GM18511 (cell line): ENCODE measurements around the gene SUSD1.
A peak's percentile ranks its signal among the peaks of the same experiment; 100 is the strongest.
"Not testable (repeated sequence)": the region's sequence is repeated elsewhere in the genome, so short reads cannot be mapped to it uniquely, and the experiment has no call there.

Experiments used
- ATAC-seq: cut with Tn5 transposase; IDR thresholded peaks from one replicate; pipeline ENCODE4 v1.9.1; 2021; ENCODE audit warnings: mild to moderate bottlenecking, moderate library complexity; ENCODE audit not compliant: unreplicated experiment

SUSD1 gene

DNA sequence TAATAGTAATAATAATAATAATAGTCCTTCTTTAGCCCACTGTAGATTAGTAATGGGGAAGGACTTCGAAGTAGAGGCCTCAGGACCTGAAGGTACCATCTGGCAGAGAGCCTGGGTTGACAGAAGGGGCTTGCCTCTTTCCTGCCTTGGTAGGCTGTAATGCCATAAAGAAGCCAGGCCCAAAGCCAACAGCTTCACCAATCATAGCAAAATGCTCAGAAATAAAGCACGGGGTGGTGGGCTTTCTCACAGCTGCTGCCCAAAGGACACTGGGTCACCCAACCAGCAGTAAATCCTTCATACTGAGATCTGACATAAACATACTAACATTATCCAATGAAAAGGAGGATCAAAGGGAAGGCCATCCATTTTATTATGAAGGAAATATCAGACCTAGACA lies 70.7 kb downstream of the SUSD1 start:
- ATAC-seq: no peak

DNA sequence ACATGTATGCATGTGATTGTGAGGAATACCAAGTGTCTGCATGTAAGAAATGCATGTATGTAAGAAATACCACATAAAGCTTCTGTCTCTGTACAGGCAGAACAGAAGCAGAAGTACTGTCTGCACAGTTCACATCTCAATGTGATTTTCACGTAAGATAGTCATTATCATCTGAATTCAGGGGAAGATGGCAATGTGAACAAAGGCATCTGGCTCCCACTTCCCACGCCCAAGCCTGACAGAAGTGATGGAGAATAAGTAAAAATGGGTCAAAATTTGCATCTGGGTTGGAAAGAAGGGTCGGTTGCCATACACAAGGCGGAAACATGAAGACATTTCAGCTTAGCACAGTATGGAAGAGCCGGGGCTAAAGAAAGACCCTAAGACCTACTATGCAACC lies 71.7 kb downstream of the SUSD1 start:
- ATAC-seq: no peak

DNA sequence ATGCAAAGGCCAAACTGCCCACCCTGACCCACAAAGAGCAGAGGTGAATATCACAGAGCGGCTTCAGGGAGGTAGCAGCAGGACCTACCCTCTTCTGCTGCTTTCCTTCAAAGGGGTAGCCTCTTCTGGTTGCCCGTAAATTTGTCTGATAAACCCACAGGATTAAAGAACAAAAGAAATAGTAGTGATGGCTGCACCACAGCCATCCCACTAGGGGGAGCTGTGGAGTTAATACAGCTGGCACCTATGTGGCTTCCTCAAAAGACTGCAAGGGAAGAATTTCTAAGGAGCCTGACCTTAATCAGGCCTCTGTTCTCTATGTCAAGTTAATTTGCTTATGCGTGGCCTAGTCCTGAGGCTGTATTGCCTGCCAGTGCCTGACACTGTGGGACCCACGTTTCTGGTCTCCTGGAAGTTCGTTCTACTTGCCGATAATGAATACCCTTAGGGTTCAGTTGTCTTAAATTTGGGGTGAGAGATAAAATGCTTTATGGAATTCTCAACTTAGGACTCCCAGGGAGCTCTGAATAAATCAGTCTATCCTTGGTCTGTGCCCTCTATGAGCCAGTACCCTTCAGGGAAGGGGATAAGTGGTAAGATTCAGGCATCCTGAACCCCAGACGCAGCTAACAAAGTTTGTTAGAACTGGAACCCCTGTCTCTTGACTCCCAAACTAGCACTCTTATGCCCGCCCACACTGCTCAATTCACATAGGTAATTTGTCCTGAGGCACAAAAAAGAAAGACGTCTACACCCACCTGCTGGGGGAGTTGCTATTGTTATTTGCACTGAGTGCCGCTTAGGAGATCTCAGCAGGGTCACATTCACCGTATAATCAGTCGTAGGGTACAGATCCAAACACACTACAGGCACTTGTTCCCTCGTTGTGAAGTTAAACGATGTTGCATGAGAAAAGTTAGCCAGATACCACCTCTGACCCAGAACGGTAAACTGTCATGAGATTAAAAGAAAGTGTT lies 77.1 kb downstream of the SUSD1 start:
- peak; percentile 66 for ATAC-seq

DNA sequence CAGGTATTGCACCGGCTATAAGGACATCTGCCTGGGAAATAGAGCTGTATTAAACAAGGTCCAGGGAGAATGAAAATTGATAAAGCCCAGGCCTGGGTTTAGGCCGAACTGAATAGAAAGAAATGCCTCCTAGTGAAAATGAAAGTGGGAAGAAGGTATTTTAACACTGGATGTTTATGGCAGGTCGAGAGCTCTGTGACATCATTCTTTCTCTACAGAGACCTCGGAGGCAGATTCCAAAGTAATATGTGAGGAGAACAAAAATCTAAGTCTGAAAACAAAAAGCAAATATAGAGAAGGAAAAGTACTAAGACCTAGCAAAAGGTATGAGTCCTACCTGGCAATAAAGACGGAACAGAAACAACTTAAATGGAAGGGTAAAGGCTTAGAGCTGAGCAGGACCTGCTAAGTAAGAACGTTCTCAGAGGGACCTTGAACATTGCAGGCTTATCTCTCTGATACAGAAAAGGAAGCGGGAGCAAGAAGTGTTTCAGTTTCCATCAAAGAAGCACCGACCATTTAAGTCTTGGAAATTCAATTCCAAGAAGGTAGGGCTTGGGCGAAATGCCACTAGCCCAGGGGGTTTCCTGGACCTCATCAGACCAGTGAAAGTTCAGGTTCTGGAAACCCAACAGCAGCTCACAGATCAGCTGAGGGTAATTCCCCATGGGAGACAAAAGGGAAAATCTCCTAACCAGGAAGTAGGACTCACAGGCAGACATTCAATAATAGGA lies 80.0 kb downstream of the SUSD1 start:
- no peak for ATAC-seq

DNA sequence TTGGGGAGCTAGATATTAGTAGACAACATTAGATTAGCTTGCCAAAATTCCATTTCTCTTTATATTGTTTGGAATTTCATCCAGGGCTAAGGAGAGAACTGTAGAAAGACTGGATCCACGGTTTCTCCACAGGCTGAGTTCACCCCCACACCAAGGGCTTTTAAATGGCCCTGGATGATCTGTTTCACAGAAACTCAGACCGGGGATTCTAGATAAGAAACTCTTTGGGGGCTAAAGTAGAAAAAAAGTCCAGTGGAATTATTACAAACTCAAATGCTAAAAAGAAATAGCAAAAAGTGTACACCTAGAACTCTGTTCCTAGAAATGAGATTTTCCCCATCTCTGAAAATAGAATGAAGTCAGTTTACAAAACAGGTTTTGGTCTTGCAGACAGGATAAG lies 80.9 kb downstream of the SUSD1 start:
- no peak for ATAC-seq

DNA sequence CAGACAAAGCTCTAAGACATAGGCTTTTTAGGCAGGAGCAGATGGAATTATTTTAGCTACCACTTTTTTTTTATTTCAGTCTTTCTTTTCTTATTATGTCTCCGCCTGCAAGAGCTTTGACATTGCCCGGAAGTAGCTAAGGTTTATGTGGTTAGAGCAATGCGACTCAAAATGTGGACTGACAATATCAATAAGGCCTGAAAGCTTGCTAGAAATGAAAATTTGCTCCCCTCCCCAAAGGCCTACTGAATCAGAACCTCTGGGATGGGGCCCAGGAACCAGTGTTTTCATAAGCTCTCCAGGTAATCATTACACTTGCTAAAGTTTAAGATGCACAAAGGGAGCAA lies 81.3 kb downstream of the SUSD1 start:
- ATAC-seq: no peak

DNA sequence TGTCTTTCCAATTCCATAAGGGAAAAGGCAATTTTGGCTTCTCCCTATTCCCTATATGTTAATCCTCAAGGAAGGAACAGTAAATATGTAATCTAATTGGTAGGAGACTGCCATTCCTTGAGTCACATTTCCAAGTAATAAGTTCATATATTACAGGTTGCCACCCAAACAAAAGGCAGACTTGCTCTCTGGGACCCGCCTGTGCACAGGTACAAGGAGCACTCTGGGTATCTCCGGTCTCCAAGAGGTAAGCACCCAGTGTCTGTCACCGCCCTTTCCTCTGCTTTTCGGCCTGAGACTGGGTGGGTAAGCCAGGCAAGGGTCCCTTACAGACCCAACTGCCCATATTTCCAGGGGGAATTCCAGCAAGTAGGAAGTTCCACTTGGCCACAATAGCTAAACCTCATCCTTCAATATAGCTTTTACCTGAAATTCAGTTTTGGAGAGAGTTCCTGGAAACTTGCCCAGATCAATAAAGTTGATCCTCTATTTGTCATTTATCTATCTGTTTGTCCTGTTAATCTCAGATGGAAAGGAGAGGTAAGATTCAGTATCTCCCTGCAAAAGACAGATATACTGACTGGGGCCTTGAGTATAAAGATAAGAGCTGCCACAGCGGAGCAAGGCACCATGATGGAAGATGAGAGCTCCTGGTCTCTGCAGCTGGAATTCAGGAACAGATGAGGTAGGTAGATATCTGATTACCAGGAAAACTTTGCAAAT lies 81.8 kb downstream of the SUSD1 start:
- ATAC-seq: no peak

DNA sequence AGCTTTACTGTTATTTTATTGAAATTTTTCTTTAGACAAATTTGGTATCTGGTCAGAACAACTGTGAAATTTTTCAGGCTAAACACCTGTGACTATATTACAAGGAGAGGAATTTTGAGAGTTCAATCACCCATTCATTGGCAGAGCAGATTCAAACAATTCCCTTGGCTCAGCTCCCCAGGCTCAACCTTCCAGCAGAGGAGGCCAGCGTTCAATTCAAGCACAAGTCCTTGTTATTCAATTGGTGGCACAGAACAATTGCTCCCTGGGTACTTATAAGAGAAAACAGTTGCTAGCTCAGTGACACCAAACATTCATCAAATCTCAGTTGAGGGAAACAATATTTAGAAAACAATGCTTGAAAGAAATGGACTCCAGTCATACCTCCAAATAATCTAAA lies 83.3 kb downstream of the SUSD1 start:
- ATAC-seq: no peak

DNA sequence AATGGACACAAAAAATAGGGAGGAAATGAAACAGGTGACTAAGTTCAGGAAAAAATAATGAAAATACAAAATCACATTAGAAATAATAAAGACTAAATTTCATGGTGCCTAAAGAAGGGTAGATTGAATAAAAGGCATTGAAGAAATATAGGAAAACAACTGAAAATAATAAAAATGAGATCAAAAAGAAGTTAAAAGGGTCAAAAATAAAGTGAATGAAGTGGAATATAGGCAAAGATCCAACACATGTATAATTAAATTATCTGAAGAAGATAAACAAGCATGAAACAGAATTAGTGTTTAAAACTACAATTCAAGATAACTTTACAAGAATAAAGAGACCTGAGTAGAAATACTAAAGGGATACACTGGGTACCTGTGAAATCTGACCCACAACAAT lies 87.6 kb downstream of the SUSD1 start:
- no peak for ATAC-seq

DNA sequence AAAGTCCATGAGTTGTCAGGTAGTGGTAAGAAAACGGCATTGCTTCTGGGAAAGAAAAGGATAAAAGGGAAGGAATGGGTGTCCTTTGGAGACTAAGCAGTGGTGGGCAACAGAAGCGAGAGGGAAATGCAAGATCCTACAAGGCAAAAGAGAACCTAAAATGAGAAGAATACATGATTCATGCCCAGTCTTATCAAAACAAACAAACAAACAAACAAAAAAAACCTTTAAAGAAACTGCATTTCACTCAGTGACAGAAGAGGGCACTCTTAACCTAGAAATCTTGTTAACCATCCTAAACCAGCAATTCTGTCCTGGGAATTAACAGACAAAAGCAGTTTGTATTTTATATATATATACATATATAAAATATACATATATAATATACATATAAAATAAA lies 88.5 kb downstream of the SUSD1 start:
- ATAC-seq: no peak

DNA sequence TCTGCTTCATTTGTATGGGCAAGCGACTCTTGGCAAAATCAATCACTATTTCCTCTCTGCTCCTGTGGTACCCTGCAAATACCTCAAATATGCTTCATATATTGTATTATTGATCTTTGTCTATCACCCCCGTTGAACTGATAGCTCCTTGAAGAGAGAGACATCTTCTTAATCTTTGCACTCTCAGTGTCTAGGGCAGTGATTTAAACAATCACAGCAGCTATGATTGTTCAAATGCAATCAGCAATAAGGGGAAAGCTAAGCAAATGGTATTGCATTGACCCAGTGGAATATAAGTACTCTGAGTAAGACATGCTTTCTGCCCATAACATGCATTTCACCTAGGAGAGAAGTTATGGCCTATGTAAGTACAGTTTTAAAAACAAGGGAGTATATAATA lies 90.2 kb downstream of the SUSD1 start:
- ATAC-seq: no peak

DNA sequence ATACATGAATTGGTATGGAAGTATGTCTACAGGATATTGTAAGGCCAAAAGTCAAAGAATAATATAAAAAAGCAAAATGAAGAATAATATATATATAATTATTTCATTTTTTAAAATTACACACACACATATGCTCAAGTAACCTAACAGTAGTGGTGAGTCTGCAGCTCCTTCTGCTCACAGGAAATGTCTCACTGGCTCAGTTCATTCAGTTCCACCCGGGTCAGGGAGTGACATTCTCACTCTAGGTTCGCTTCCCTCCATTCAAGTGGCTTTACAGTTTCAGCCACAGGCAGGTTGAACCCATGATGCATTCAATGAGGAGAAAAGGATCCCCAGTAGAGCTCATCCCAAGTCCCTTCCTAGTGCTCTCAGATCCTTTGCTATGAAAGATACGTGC lies 90.8 kb downstream of the SUSD1 start:
- no peak for ATAC-seq

DNA sequence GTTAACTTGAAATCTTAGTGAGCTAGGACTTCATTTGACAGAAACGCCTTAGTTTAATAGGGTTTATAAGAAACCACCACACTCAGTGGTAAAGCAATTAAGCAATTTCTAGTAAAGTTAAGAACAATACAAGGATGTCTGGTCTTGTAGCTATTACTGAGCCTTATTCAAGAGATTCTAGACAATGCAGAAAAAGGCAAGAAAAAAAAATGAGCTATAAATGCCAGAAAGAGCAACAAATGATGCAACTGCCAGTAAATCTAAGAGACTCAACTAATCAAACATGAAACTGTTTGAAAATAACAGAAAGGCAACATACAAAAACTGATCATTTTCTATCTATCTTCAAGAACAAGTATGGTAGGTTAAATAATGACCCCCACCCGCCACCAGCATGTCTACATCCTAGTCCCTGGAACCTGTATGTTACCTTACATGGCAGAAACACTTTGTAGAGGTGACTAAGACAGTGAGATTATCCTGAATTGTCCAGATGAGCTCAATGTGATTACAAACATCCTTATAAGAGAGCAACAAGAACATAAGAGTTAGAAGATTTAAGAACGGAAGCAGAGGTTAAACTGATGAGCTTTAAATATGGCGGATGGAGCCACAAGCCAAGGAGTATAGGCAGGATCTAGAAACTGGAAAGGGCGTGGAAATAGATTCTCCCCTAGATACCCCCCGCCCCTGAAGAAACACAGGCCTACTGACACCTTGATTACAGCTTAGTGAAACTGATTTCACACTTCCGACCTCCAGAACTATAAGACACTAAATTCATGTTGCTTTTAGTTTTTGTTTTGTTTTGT lies 93.0 kb downstream of the SUSD1 start:
- ATAC-seq: no peak

DNA sequence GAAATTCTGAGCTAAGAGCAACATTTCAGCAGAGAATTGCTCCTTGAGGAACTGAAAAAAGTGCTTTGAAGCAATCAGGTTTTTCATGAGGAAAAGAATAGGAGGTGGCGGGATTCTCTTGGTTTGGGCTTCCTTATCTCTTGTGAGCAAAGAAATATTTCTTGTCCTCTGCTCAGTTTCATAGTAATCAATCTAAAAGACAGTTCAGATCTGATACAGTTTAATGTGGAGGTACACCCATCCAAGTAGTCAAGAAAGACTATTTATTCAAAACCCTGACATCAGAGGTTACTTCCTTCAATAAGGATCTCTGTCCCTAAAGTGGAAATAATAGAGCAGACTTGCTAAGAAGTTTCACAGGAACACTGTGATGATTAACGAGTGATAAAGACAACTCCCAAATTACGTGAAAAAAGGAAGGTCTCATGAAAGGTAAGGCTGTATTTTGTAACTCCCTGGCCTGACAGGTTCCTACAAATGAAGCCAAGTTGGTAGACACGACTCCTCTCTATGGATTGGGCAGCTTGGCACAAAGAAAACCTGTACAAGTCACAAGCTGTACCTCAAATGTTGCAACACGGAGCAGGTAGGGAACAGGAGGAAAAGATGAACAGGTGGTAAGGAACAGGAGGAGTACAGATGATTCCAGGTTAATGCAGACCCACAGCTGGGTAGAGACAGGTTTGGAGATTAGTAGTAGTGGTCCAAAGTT lies 94.1 kb downstream of the SUSD1 start:
- ATAC-seq: no peak

DNA sequence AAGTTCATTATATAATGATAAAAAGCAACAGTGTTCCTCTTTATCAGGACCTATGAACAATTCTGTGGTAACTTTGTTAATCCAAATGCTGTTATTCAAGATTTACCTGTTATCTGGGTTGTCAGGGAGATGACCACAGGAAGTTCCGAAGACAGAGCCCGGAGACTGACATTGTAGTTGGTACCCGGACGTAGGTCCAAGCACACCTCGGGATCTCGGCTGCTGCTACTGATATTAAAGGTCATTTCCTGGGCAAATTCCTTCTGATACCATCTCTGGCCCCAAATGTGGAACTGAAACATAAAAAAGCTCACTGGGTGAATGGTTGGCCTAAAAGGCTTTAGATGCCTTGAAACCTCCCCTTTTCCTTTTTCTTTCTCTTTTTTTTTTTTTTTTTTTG lies 96.7 kb downstream of the SUSD1 start:
- peak; percentile 82 for ATAC-seq

DNA sequence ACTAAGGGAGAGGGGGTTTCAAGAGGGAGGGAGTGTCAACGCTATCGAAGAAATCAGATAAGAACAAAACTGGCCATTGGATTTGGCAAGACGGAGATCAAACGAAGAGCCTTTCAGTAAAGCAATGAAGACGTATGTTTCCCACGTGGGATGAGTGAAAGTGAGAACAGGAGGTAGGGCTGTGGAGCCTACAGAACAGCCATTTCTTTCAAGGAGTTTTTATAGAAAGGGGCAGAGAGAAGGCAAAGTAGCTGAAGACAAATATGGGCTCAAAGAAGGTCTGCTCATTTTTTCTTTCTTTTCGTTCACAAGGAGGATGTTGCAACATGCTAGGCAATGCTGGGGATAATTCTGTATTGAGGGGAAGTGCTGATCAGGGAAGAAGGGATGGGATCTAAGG lies 98.3 kb downstream of the SUSD1 start:
- ATAC-seq: no peak

DNA sequence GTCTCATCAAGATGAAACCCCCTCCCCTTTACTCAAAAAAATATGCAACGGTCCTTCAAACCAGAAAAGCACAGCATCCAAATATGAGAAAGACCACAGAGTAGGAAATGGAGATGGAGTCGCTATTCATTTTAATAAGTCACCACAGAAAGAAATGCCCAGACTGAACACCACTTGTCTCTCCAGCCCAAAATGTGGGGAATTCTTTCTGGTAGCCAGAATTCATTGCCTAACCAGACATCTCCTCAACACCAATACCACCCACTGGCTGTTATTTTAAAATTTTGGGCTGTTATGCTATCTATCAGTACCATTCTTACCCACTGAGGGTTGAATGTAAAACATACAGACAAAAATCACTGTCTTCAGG lies 100.1 kb downstream of the SUSD1 start:
- ATAC-seq: no peak

DNA sequence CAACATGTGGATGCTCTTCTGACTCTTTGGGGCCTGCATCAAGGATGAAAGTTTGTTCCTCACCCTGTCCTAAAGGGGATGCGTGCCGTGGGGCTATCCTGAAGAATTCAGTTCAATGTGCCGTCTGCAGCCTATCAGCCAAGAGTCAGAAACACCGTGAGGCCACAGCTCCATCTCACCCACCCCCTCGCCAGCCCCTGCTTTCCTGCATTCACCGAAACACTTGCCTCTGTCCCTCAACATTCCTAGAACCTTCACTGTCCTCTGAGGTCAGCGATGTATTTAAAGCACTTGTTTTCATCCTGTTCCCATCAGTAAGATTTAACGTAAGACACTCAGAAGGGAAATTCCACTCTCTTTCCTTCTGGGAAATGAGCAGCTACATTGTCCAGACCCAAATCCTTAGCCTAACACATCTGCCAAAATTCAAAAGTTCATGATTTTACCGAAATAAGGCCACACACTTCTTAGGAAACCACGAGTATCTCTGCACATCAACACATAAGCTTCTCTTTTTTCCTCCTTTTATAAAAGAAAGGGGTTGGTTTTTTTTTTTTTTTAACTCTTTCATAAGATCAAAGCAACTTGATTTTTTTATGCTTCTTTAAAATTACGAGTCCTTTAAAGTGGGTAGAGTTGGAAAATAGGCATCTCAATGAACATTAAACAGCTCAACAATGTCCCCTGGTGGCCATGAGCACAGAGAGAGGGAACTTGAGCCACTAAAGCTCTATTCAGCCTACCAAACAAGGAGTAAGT lies 100.7 kb downstream of the SUSD1 start:
- no peak for ATAC-seq

DNA sequence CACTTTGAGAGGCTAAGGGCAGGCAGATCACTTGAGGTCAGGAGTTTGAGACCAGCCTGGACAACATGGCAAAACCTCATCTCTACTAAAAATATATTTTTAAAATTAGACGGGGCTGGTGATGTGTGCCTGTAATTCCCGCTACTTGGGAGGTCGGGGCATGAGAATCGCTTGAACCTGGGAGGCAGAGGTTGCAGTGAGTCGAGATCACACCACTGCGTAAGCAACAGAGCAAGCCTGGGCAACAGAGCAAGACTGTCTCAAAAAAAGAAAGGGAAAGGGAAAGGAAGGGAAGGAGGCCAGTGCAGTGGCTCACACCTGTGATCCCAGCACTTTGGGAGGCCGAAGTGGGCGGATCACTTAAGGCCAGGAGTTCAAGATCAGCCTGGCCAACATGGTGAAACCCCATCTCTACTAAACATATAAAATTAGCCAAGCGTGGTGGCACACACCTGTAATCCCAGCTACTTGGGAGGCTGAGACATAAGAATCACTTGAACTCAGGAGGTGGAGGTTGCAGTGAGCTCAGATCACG lies 101.4 kb downstream of the SUSD1 start:
- ATAC-seq: not testable (repeated sequence)
